Activated T-cell treated with anti-CD3 and anti-CD28 coated beads for 48 hours (primary cell): ENCODE results near the gene CISD2.
A peak's percentile ranks its signal among the peaks of the same experiment; 100 is the strongest.
"Not testable (repeated sequence)": the region's sequence is repeated elsewhere in the genome, so short reads cannot be mapped to it uniquely, and the experiment has no call there.

Experiments
- DNase-seq: peaks from one replicate; pipeline ENCODE4 v3.0.0-alpha.2; 2020; ENCODE audit warnings: low read depth

The CISD2 gene

GRCh38 chr4:102868781-102869568 lies at the start of gene CISD2:
Gene CISD2, plus strand, starts transcription at chr4:102868992. Its CDS starts 93 bp downstream, at chr4:102869085.
- DNase-seq, result peak; percentile 93

GRCh38 chr4:102819100-102819499 lies 49.7 kb upstream of the CISD2 start:
- not testable (repeated sequence) for DNase-seq

GRCh38 chr4:102819588-102820365 lies 49.0 kb upstream of the CISD2 start:
- DNase-seq, result no peak

- no peak for DNase-seq
Observed at GRCh38 chr4:102823464-102823863, 45.3 kb upstream of the CISD2 start.

GRCh38 chr4:102823897-102824296 lies 44.9 kb upstream of the CISD2 start:
- DNase-seq, result no peak

GRCh38 chr4:102824398-102824797 lies 44.4 kb upstream of the CISD2 start:
- DNase-seq, result no peak

- no peak for DNase-seq
Observed at GRCh38 chr4:102825261-102826091, 43.3 kb upstream of the CISD2 start.

GRCh38 chr4:102826105-102826889 lies 42.5 kb upstream of the CISD2 start:
- no peak for DNase-seq

GRCh38 chr4:102826890-102827673 lies 41.7 kb upstream of the CISD2 start, which contains the start of gene UBE2D3:
Gene UBE2D3, minus strand, starts transcription at chr4:102827551. Its CDS starts 1,043 bp downstream, at chr4:102826508.
- peak; percentile 92 for DNase-seq

GRCh38 chr4:102827674-102828496 lies 40.9 kb upstream of the CISD2 start:
- peak; percentile 95 for DNase-seq

GRCh38 chr4:102828497-102828808 lies 40.3 kb upstream of the CISD2 start:
- no peak for DNase-seq

GRCh38 chr4:102829803-102830202 lies 39.0 kb upstream of the CISD2 start:
- DNase-seq, result no peak

GRCh38 chr4:102832105-102832504 lies 36.7 kb upstream of the CISD2 start:
- no peak for DNase-seq

- DNase-seq, result no peak
Observed at GRCh38 chr4:102832667-102833066, 36.1 kb upstream of the CISD2 start.

GRCh38 chr4:102836596-102836995 lies 32.2 kb upstream of the CISD2 start:
- DNase-seq, result no peak

GRCh38 chr4:102842367-102842766 lies 26.4 kb upstream of the CISD2 start:
- no peak for DNase-seq

GRCh38 chr4:102843273-102843672 lies 25.5 kb upstream of the CISD2 start:
- no peak for DNase-seq

- DNase-seq, result no peak
Observed at GRCh38 chr4:102843938-102844337, 24.9 kb upstream of the CISD2 start.

- DNase-seq, result no peak
Observed at GRCh38 chr4:102847687-102848086, 21.1 kb upstream of the CISD2 start.

- no peak for DNase-seq
Observed at GRCh38 chr4:102849579-102850104, 19.1 kb upstream of the CISD2 start.
